ENCODE measurements around the gene TEKTIP1. TPM values are rescaled to one million over a fixed set of nuclear protein-coding genes. Genes with fewer than 3 reads are reported as not detected.
"Not testable (repeated sequence)": the region's sequence is repeated elsewhere in the genome, so short reads cannot be mapped to it uniquely, and the experiment has no call there.

Gene TEKTIP1
- total and polyA plus RNA-seq, 2 donors, result 0.79 TPM; not detected in 1

GRCh38 chr19:3575949-3576673 lies 37.1 kb downstream of the TEKTIP1 start:
- no peak overlapping the region for H3K27ac ChIP-seq (ENCODE audit: low read depth)
- no peaks in the 10 kb centered on the region for H3K36me3 ChIP-seq (ENCODE audit: insufficient read depth)
- H3K4me3 ChIP-seq (ENCODE audit: low read depth, low read length), result peak overlapping the region; percentile 33
- DNase-seq (ENCODE audit: extremely low spot score), result no peak
- WGBS, result 76% methylated on average over 29 of the region's 29 CpGs
- H3K4me1 ChIP-seq (ENCODE audit: insufficient read depth), result peaks cover 3% of the 10 kb centered on the region

GRCh38 chr19:3576696-3577443 lies 37.9 kb downstream of the TEKTIP1 start:
- peak overlapping the region; percentile 33 for H3K4me3 ChIP-seq (ENCODE audit: low read depth, low read length)
- H3K4me1 ChIP-seq (ENCODE audit: insufficient read depth), result peaks cover 3% of the 10 kb centered on the region
- H3K27ac ChIP-seq (ENCODE audit: low read depth), result peak overlapping the region; percentile 33
- no peaks in the 10 kb centered on the region for H3K36me3 ChIP-seq (ENCODE audit: insufficient read depth)
- no peak for DNase-seq (ENCODE audit: extremely low spot score)
- 21% methylated on average over 72 of the region's 78 CpGs for WGBS

GRCh38 chr19:3577723-3578344 lies 38.9 kb downstream of the TEKTIP1 start:
- H3K4me3 ChIP-seq (ENCODE audit: low read depth, low read length), result no peak overlapping the region
- 79% methylated on average over 60 of the region's 60 CpGs for WGBS
- no peaks in the 10 kb centered on the region for H3K36me3 ChIP-seq (ENCODE audit: insufficient read depth)
- no peak overlapping the region for H3K27ac ChIP-seq (ENCODE audit: low read depth)
- no peak for DNase-seq (ENCODE audit: extremely low spot score)
- H3K4me1 ChIP-seq (ENCODE audit: insufficient read depth), result peaks cover 3% of the 10 kb centered on the region

GRCh38 chr19:3578390-3578789 lies 39.4 kb downstream of the TEKTIP1 start:
- H3K4me1 ChIP-seq (ENCODE audit: insufficient read depth), result peaks cover 3% of the 10 kb centered on the region
- WGBS, result 79% methylated on average over 17 of the region's 17 CpGs
- no peaks in the 10 kb centered on the region for H3K36me3 ChIP-seq (ENCODE audit: insufficient read depth)

GRCh38 chr19:3580156-3580934 lies 41.4 kb downstream of the TEKTIP1 start:
- WGBS, result 35% methylated on average over 11 of the region's 11 CpGs
- Histone ChIP-seq H3K4me3 (ENCODE audit: low read depth, low read length) (no peak overlapping the region), H3K4me1 (ENCODE audit: insufficient read depth) (peaks cover 3% of the 10 kb centered on the region), H3K27ac (ENCODE audit: low read depth) (no peak overlapping the region), H3K36me3 (ENCODE audit: insufficient read depth) (no peaks in the 10 kb centered on the region)
- no peak for DNase-seq (ENCODE audit: extremely low spot score)

More at GRCh38 chr19:3578390-3578789, 39.4 kb downstream of the TEKTIP1 start:
- no peak for DNase-seq (ENCODE audit: extremely low spot score)
- no peak overlapping the region for H3K27ac ChIP-seq (ENCODE audit: low read depth)
- H3K4me3 ChIP-seq (ENCODE audit: low read depth, low read length), result no peak overlapping the region

- WGBS, result 82% methylated on average over 4 of the region's 4 CpGs
- H3K4me1 ChIP-seq (ENCODE audit: insufficient read depth), result not testable (repeated sequence)
These were observed 42.8 kb downstream of the TEKTIP1 start for GRCh38 chr19:3581792-3582191.

GRCh38 chr19:3584036-3584802 lies 45.2 kb downstream of the TEKTIP1 start:
- not testable (repeated sequence) for H3K36me3 ChIP-seq (ENCODE audit: insufficient read depth); H3K4me3 ChIP-seq (ENCODE audit: low read depth, low read length); H3K27ac ChIP-seq (ENCODE audit: low read depth); DNase-seq (ENCODE audit: extremely low spot score); H3K4me1 ChIP-seq (ENCODE audit: insufficient read depth)
- WGBS, result 88% methylated on average over 15 of the region's 15 CpGs

More at GRCh38 chr19:3581792-3582191, 42.8 kb downstream of the TEKTIP1 start:
- not testable (repeated sequence) for DNase-seq (ENCODE audit: extremely low spot score); H3K36me3 ChIP-seq (ENCODE audit: insufficient read depth); H3K4me3 ChIP-seq (ENCODE audit: low read depth, low read length); H3K27ac ChIP-seq (ENCODE audit: low read depth)

- DNase-seq (ENCODE audit: extremely low spot score), result no peak
- 4% methylated on average over 84 of the region's 84 CpGs for WGBS
- H3K4me1 ChIP-seq (ENCODE audit: insufficient read depth), result no peaks in the 10 kb centered on the region
- peak within 1 kb of the TSS; percentile 26 for H3K4me3 ChIP-seq (ENCODE audit: low read depth, low read length)
- H3K27ac ChIP-seq (ENCODE audit: low read depth), result no peak within 1 kb of the TSS
- H3K36me3 ChIP-seq (ENCODE audit: insufficient read depth), result no peaks in the 10 kb centered on the region
These were observed 46.5 kb downstream of the TEKTIP1 start, which contains the start of gene GIPC3 for GRCh38 chr19:3585301-3586126. Gene GIPC3 (plus strand): TSS chr19:3585478. CDS start chr19:3585598, 120 bp downstream.

- DNase-seq (ENCODE audit: extremely low spot score), result no peak
- Histone ChIP-seq H3K4me3 (ENCODE audit: low read depth, low read length) (peak overlapping the region; percentile 26), H3K27ac (ENCODE audit: low read depth) (no peak overlapping the region), H3K4me1 (ENCODE audit: insufficient read depth) (no peaks in the 10 kb centered on the region), H3K36me3 (ENCODE audit: insufficient read depth) (no peaks in the 10 kb centered on the region)
- 30% methylated on average over 16 of the region's 16 CpGs for WGBS
These were observed 47.2 kb downstream of the TEKTIP1 start for GRCh38 chr19:3586127-3586626.

GRCh38 chr19:3586707-3587346 lies 47.9 kb downstream of the TEKTIP1 start:
- Histone ChIP-seq H3K27ac (ENCODE audit: low read depth) (no peak overlapping the region), H3K4me3 (ENCODE audit: low read depth, low read length) (no peak overlapping the region), H3K4me1 (ENCODE audit: insufficient read depth) (no peaks in the 10 kb centered on the region), H3K36me3 (ENCODE audit: insufficient read depth) (no peaks in the 10 kb centered on the region)
- WGBS, result 58% methylated on average over 31 of the region's 31 CpGs
- DNase-seq (ENCODE audit: extremely low spot score), result no peak

GRCh38 chr19:3589439-3589838 lies 50.5 kb downstream of the TEKTIP1 start:
- Histone ChIP-seq H3K4me1 (ENCODE audit: insufficient read depth) (no peaks in the 10 kb centered on the region), H3K27ac (ENCODE audit: low read depth) (no peak overlapping the region), H3K4me3 (ENCODE audit: low read depth, low read length) (no peak overlapping the region), H3K36me3 (ENCODE audit: insufficient read depth) (no peaks in the 10 kb centered on the region)
- 86% methylated on average over 11 of the region's 11 CpGs for WGBS
- no peak for DNase-seq (ENCODE audit: extremely low spot score)

All from urinary bladder (tissue), 4 donors.